Hematopoietic multipotent progenitor cell treated with erythropoietin and hydrocortisone succinate and interleukin-3 and kit ligand, for 15 days (in vitro differentiated cells): ENCODE results near the gene ALDH1A1.
"Not testable (repeated sequence)": the region's sequence is repeated elsewhere in the genome, so short reads cannot be mapped to it uniquely, and the experiment has no call there.

Source experiments
- DNase-seq: peaks from one replicate; pipeline ENCODE4 v3.0.0-alpha.2; 2015; ENCODE audit warnings: low spot score

Gene ALDH1A1

DNA sequence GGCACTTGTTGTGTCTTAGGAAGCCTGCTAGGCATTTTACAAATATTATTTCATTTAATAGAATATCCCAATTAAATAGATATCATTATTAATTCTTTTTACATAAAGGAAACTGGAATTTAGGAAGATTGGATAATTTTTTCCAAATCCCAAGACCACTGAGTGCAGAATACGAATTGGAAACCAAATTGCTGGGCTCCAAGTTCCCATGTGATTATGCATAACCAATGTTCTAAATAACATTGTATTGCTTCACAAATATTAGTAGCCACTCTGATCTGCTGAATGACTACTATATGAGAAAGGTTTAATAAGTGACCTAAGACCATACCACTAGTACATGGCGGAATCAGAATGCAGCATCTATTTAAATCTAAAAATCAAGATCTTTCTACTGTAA lies 57.7 kb downstream of the ALDH1A1 start:
- DNase-seq, result no peak

- no peak for DNase-seq
These were observed 58.5 kb downstream of the ALDH1A1 start for GRCh38 chr9:72894342-72894741.

- DNase-seq, result no peak
These were observed 59.4 kb downstream of the ALDH1A1 start for GRCh38 chr9:72893437-72893836.

DNA sequence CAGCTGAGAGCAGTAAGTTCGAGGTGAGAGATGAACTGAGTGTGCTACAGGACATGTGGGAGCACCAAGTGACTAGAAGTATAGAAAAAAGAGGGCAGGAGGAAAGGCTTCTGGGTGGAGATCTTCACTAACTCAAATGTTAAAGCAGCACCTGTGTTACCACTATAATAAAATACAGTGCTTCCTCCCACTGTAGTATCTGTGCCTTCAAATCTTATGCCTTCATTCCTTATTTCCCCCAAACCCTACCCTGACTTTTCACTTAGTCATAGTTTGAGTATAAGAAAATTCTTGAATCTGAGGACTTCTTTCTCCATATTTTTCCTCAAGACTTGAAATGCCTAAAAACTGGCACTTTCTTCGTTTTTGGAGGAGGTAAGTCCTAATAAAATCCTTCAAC lies 61.8 kb downstream of the ALDH1A1 start:
- no peak for DNase-seq

DNA sequence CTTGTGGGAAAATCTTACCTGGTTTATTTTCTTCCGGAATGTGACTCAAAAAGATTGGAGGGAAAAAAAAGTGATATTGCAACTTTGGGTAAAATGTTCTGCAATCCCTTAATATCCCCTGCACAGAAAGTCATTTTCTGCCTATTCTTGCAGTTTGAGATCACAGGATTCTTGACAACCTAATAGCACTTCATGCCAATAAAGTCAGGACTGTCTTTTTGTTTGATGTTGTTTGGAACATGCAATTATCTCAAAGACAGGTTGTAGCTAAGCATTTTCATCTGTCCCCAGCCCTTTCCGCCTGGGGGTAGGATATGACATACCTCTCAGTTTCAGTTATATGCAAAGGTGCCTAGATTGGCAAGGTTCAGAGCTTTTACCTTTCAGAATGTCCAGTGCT lies 63.9 kb downstream of the ALDH1A1 start:
- DNase-seq, result no peak

GRCh38 chr9:72888067-72888466 lies 64.8 kb downstream of the ALDH1A1 start:
- DNase-seq, result no peak

DNA sequence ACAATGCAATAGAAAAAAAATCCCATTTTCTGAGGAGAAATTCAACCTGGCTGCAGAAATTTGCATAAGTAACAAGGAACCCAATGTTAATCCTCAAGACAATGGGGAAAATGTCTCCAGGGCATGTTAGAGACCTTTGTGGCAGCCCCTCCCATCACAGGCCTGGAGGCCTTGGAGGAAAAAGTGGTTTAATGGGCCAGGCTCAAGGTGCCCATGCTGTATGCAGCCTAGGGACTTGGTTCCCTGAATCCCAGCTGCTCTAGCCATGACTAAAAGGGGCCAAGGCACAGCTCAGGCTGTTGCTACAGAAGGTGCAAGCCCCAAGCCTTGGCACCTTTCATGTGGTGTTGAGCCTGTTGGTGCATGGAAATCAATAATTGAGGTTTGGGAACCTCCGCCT lies 66.5 kb downstream of the ALDH1A1 start:
- no peak for DNase-seq

DNA sequence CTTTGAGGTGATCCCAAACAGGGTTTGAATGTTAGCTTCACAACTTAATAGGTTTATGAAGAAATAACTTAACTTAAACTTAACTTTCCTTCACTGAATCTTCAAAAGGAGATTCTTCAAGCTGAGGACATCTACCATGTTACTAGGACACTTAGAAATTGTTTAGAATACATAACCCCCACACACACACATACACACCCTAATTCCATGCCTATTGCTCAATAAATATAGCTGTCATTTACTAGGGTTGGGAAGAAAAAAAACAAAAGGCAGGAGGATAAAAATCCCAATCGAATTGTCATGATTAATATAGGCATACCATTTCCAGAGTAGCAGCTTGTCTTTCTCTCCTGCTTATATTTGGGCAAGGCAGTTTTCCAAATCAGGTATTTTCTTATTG lies 68.3 kb downstream of the ALDH1A1 start:
- DNase-seq, result no peak

DNA sequence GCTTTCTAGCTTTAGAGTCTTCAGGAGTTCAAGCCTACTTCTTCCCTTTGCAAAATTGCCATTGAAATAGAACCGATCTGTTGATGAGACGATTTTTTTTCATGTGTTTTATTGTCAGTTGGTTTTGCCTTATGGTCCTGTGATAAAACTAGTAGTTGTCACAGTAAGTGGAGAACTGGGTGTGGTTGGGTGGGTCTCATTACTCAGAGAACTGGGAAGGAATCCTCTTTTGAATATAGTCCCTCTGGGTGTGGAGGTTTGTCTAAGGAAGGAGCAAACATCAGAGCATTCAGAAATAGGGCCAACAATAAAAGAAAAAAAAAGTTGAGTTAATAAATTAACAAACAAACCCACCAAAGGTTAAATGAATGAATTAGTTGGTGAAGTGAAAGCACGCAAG lies 69.0 kb downstream of the ALDH1A1 start:
- DNase-seq, result no peak

GRCh38 chr9:72882117-72882775 lies 70.6 kb downstream of the ALDH1A1 start:
- DNase-seq, result no peak

DNA sequence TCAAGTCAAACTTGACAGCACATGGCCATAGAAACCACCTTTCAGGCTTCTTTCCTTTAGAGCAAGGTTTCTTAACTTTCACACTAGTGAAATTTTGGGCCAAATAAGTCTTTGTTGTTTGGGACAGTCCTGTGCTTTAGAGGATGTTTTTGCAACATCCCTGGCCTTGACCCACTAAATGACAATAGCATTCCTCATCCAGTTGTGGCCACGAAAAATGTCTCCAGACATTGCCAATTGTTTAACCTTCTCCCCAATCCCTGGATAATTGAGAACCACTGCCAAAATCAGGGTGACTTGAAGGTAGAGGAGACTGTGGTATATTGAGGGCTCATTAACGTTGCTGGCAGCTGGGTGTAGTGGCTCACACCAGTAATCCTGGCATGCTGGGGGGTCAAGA lies 72.0 kb downstream of the ALDH1A1 start:
- no peak for DNase-seq

DNA sequence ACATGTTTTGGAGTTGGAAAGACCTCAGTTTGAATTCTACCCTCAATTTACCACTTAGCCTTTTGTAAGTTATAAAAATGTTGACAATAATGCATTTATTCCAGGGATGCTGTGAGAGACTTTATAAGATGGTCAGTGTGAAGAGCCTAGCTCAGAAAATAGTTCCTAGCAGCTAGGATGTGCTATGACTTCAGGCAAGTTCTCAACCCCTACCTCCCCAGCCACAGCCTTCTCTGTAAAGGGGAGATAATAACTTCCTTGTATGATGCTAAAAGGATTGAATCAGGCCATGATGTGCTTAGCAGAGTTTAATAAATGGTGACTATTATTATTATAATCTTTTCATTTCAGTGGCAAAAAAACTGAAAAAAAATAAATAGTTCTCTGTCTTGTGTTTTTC lies 77.6 kb downstream of the ALDH1A1 start:
- no peak for DNase-seq

GRCh38 chr9:72874344-72874743 lies 78.5 kb downstream of the ALDH1A1 start:
- DNase-seq, result no peak

- no peak for DNase-seq
These were observed 79.4 kb downstream of the ALDH1A1 start for GRCh38 chr9:72873456-72873855.

DNA sequence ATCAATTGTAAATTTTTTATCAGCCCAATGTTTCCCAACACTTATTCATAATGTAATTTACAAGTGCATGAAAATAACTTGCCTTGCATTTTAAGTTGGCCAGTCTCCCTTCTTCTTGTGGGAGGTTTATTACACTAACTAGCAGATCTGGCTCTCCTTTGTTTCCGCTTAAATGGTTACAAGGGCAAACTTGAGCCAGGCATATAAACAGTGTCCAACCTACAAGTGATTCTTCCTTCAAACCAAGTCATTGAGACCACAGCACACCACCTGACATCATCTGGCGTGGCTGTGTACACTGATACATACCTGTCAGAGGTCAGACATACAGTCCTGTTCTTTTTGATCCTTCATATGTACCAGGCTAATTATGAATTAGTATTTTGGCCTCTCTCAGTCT lies 80.1 kb downstream of the ALDH1A1 start:
- DNase-seq, result no peak

GRCh38 chr9:72871685-72872084 lies 81.2 kb downstream of the ALDH1A1 start:
- DNase-seq, result peak; percentile 9

- no peak for DNase-seq
These were observed 88.5 kb downstream of the ALDH1A1 start for GRCh38 chr9:72864327-72864726.

DNA sequence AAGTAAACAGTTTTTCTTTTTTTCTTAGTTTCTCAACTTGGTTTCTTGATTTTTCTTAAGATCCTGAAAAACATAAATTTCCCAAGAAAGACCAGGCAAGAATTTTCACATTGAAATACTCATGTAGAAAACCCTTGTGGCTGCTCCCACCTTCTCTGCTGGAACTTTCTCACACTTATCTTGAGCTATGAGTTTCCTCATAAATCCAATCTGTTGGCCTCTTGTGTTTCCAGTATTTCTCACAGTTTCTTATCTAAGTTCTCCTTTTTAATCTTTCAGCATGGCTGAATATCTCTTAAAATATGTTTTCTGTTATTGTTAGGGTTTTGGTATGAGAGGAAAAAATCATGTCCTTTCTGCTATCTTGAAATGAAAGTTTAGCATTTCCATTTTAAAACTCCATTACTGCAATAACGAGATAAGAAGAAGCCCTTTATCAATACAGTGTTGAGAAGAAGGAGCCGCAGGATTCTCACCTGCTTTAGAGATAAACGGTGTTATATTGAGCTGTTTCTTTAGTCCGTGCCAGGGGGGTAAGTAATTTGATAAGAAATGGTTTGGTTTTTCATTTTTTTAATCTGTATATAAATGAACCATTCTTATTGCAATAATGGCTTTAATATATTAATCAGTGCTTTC lies 89.3 kb downstream of the ALDH1A1 start:
- DNase-seq, result no peak

- not testable (repeated sequence) for DNase-seq
These were observed 90.1 kb downstream of the ALDH1A1 start for GRCh38 chr9:72862788-72863187.

GRCh38 chr9:72858089-72858912 lies 94.6 kb downstream of the ALDH1A1 start:
- no peak for DNase-seq

GRCh38 chr9:72857624-72857996 lies 95.2 kb downstream of the ALDH1A1 start:
- DNase-seq, result no peak

DNA sequence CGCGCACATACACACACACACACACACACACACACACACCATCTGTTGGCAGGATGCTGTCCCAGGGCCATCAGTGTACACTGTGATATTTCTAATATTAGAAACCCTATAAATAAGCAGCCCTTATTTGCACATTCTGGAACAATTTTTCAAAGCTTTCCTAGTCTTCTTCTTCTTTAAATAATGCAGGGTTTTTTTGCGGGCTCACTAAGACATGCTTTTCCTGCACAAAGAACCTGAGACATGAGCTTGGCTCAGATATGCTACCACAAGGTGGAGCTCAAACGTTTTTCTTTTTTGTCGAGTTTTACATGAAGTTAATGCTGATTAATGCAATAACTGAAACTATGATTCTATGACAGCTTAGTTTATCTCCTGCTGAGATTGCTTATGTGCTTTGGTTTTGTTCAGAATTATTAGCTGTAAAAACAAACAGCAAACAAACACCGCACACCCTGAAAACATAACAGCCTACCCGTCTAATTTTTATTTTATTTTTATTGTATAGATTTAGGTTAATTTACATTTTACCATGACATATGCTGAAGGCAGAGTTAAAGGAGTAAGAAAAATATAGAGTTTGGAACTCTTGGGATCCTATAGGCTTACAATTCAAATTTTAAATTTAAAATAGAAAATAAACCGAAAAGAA lies 95.8 kb downstream of the ALDH1A1 start:
- DNase-seq, result peak; percentile 5
